BLaER1 (cell line): ENCODE data around the gene DPP4.
A peak's percentile ranks its signal among the peaks of the same experiment; 100 is the strongest.
"Not testable (repeated sequence)": the region's sequence is repeated elsewhere in the genome, so short reads cannot be mapped to it uniquely, and the experiment has no call there.

Source experiments
- H3K27ac ChIP-seq: shearing (Covaris generic); formaldehyde crosslinking; 2 replicates; pipeline ENCODE4 v1.8.1; 2022
- H3K27me3 ChIP-seq: shearing (Covaris generic); formaldehyde crosslinking; 2 replicates; pipeline ENCODE4 v1.8.1; 2022
- H3K36me3 ChIP-seq: shearing (Covaris generic); formaldehyde crosslinking; 2 replicates; pipeline ENCODE4 v1.8.1; 2022
- H3K4me1 ChIP-seq: shearing (Covaris generic); formaldehyde crosslinking; 2 replicates; pipeline ENCODE4 v1.8.1; 2022
- H3K4me2 ChIP-seq: shearing (Covaris generic); formaldehyde crosslinking; 2 replicates; pipeline ENCODE4 v1.8.1; 2022
- H3K4me3 ChIP-seq: shearing (Covaris generic); formaldehyde crosslinking; 2 replicates; pipeline ENCODE4 v1.8.1; 2022
- H3K9ac ChIP-seq: shearing (Covaris generic); formaldehyde crosslinking; 2 replicates; pipeline ENCODE4 v1.8.1; 2022
- H3K9me3 ChIP-seq: shearing (Covaris generic); formaldehyde crosslinking; 2 replicates; pipeline ENCODE4 v1.8.1; 2022
- H4K20me1 ChIP-seq: shearing (Covaris generic); formaldehyde crosslinking; 2 replicates; pipeline ENCODE4 v1.8.1; 2022
- Cebpa-rat ChIP-seq: shearing (Covaris generic); IDR thresholded peaks from 2 replicates; pipeline ENCODE4 v1.8.1; 2022

DPP4 gene

GRCh38 chr2:161972232-161972631 lies 101.8 kb downstream of the DPP4 start:
- H3K4me1 ChIP-seq: no peaks in the 10 kb centered on the region
- no peaks in the 10 kb centered on the region for H3K9me3 ChIP-seq
- H3K27ac ChIP-seq: no peak overlapping the region

DNA sequence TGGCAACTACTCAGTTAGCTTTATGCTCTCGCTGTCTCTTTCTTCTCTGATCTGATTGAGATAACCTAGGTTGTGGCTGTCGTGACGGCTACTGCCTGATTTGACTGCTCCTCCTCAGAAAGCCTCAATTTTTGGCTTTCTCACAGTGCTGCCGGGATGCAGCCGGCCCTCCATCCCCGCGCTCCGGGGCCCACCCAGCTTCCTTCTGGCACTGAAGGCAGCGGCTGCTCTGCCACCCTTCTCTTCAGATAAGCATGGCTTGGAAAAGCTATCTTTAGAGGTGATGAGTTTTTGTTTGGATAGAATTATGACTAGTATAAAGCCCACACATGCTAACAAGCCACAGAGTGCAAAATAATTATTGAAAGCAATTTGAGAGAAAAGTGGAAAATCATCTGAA lies 102.5 kb downstream of the DPP4 start:
- no peaks in the 10 kb centered on the region for H3K27me3 ChIP-seq
- no peaks in the 10 kb centered on the region for H3K36me3 ChIP-seq
- H3K27ac ChIP-seq: no peak overlapping the region
- H3K4me1 ChIP-seq: no peaks in the 10 kb centered on the region
- no peak for TF ChIP-seq Cebpa-rat
- H3K9me3 ChIP-seq: no peaks in the 10 kb centered on the region
- no peak overlapping the region for H3K4me2 ChIP-seq
- H4K20me1 ChIP-seq: no peaks in the 10 kb centered on the region
- H3K4me3 ChIP-seq: no peak overlapping the region
- no peak overlapping the region for H3K9ac ChIP-seq

More at GRCh38 chr2:161972232-161972631, 101.8 kb downstream of the DPP4 start:
- Histone ChIP-seq H3K4me2 (no peak overlapping the region), H3K27me3 (no peaks in the 10 kb centered on the region), H3K36me3 (no peaks in the 10 kb centered on the region), H4K20me1 (no peaks in the 10 kb centered on the region), H3K4me3 (no peak overlapping the region), H3K9ac (no peak overlapping the region)
- no peak for TF ChIP-seq Cebpa-rat

DNA sequence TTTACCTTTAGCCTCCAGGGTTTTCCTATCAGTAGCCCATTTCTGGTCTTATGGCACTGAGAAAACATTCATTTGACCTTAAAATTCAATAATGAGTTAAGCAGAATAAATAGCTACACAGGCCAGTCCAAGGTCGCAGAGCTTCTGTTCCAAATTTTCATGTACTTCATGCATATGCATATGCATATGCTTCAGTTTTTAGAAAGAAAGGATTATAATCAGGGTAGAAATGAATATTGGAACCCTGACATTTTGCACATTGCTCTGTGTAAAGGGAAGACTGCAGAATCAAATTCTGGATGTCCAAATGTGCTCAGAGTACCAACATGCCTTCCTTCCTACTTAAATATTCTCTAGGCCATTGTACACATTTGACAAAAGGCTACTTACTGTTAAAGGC lies 104.9 kb downstream of the DPP4 start:
- no peaks in the 10 kb centered on the region for H3K4me1 ChIP-seq
- H4K20me1 ChIP-seq: no peaks in the 10 kb centered on the region
- H3K27me3 ChIP-seq: no peaks in the 10 kb centered on the region
- no peak overlapping the region for H3K4me2 ChIP-seq
- no peak overlapping the region for H3K9ac ChIP-seq
- H3K27ac ChIP-seq: no peak overlapping the region
- no peaks in the 10 kb centered on the region for H3K36me3 ChIP-seq
- TF ChIP-seq Cebpa-rat: no peak
- no peak overlapping the region for H3K4me3 ChIP-seq
- H3K9me3 ChIP-seq: no peaks in the 10 kb centered on the region

DNA sequence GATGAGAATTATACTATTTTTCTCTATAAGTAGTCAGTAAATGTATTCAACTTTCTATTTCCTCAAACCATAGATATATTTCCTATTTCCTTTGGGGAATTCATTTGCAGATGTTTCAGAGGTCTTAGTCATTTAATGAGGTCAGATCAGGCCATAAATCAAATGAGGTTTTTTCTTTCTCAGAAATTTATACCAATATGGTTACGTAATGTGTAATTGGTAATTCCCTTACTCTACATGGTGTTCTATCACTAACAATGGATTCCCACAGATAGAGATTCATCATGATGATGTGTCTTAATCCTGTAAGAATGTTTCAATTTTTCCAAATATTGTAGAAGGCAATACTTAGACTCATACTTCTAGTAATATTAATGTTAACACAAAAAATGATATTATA lies 108.0 kb downstream of the DPP4 start:
- no peak overlapping the region for H3K4me2 ChIP-seq

DNA sequence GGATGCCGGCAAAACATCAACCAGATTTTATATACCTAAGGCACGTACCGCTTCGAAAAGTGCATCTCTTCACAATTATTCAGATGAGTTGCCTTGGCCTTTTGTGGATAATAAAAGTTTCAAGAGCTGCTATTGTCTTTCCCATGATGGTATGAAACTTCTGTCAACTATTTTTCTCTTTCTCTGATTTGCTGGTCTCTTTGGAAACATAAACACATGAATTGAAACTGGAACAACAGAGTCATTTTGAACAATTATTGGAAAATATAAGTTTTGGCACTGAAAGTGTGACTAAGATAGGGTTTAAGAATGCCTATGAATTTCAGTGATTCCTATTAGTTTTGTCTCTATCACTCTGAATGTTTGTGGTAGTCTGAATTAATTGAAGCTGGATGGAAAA lies 109.9 kb downstream of the DPP4 start:
- no peak overlapping the region for H3K27ac ChIP-seq
- no peaks in the 10 kb centered on the region for H3K4me1 ChIP-seq
- H3K9ac ChIP-seq: no peak overlapping the region
- H3K4me3 ChIP-seq: no peak overlapping the region
- H3K9me3 ChIP-seq: no peaks in the 10 kb centered on the region
- H3K36me3 ChIP-seq: no peaks in the 10 kb centered on the region
- H3K27me3 ChIP-seq: no peaks in the 10 kb centered on the region
- H4K20me1 ChIP-seq: no peaks in the 10 kb centered on the region
- H3K4me2 ChIP-seq: no peak overlapping the region
- TF ChIP-seq Cebpa-rat: no peak

More for the DNA sequence above, 108.0 kb downstream of the DPP4 start:
- Histone ChIP-seq H3K4me1 (no peaks in the 10 kb centered on the region), H3K27ac (no peak overlapping the region), H4K20me1 (no peaks in the 10 kb centered on the region), H3K36me3 (no peaks in the 10 kb centered on the region), H3K9ac (no peak overlapping the region), H3K9me3 (no peaks in the 10 kb centered on the region), H3K4me3 (no peak overlapping the region), H3K27me3 (no peaks in the 10 kb centered on the region)
- no peak for TF ChIP-seq Cebpa-rat

- H3K36me3 ChIP-seq: no peaks in the 10 kb centered on the region
- H3K4me2 ChIP-seq: no peak overlapping the region
- H3K27me3 ChIP-seq: no peaks in the 10 kb centered on the region
- no peak overlapping the region for H3K4me3 ChIP-seq
- no peak overlapping the region for H3K9ac ChIP-seq
- no peak for TF ChIP-seq Cebpa-rat
- no peaks in the 10 kb centered on the region for H3K9me3 ChIP-seq
- H4K20me1 ChIP-seq: no peaks in the 10 kb centered on the region
- H3K4me1 ChIP-seq: no peaks in the 10 kb centered on the region
- H3K27ac ChIP-seq: no peak overlapping the region
These were observed 111.9 kb downstream of the DPP4 start for GRCh38 chr2:161962160-161962559.

- Histone ChIP-seq H3K9ac (no peak overlapping the region), H3K9me3 (no peaks in the 10 kb centered on the region), H3K4me3 (no peak overlapping the region), H3K27ac (no peak overlapping the region), H4K20me1 (no peaks in the 10 kb centered on the region), H3K4me1 (no peaks in the 10 kb centered on the region), H3K4me2 (no peak overlapping the region), H3K27me3 (no peaks in the 10 kb centered on the region), H3K36me3 (no peaks in the 10 kb centered on the region)
- no peak for TF ChIP-seq Cebpa-rat
These were observed 113.0 kb downstream of the DPP4 start for GRCh38 chr2:161961061-161961460.

- no peaks in the 10 kb centered on the region for H3K36me3 ChIP-seq
- no peaks in the 10 kb centered on the region for H3K27me3 ChIP-seq
- no peak overlapping the region for H3K9ac ChIP-seq
- H4K20me1 ChIP-seq: no peaks in the 10 kb centered on the region
- no peak for TF ChIP-seq Cebpa-rat
- no peak overlapping the region for H3K4me2 ChIP-seq
- no peaks in the 10 kb centered on the region for H3K9me3 ChIP-seq
- peaks cover 9% of the 10 kb centered on the region; the same call in 1 of the 2 replicates for H3K4me1 ChIP-seq
- H3K27ac ChIP-seq: no peak overlapping the region
- no peak overlapping the region for H3K4me3 ChIP-seq
These were observed 117.3 kb downstream of the DPP4 start for GRCh38 chr2:161956738-161957137.

DNA sequence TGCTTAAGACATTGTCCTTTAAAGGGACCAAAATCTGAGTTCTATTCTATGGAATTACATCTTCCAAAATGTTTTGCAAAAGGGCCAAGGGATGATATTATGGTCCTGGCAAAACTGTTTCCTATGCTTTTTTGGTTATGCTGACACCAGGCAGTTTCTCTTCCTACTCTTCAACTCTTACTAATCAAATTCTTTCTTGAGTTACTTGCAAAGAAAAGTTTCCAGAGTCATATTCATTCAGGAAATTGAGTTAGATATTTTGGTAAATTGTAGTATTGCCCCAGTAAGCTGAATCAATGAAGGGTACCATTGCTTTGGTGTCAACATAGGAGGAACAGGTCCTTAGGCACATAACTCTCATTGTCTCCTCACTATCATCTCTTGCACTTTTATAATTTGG lies 118.8 kb downstream of the DPP4 start:
- Histone ChIP-seq H3K9me3 (no peaks in the 10 kb centered on the region), H3K4me3 (no peak overlapping the region), H3K27ac (no peak overlapping the region), H4K20me1 (no peaks in the 10 kb centered on the region), H3K9ac (no peak overlapping the region), H3K27me3 (no peaks in the 10 kb centered on the region), H3K36me3 (no peaks in the 10 kb centered on the region), H3K4me1 (peaks cover 9% of the 10 kb centered on the region; the same call in 1 of the 2 replicates), H3K4me2 (no peak overlapping the region)
- no peak for TF ChIP-seq Cebpa-rat

GRCh38 chr2:161954103-161954502 lies 119.9 kb downstream of the DPP4 start:
- Histone ChIP-seq H3K27me3 (no peaks in the 10 kb centered on the region), H3K36me3 (no peaks in the 10 kb centered on the region), H3K9ac (no peak overlapping the region), H3K27ac (no peak overlapping the region), H3K9me3 (no peaks in the 10 kb centered on the region), H3K4me1 (peaks cover 9% of the 10 kb centered on the region; the same call in 1 of the 2 replicates), H3K4me3 (no peak overlapping the region), H3K4me2 (peak overlapping the region; percentile 8; the same call in 1 of the 2 replicates), H4K20me1 (no peaks in the 10 kb centered on the region)
- TF ChIP-seq Cebpa-rat: no peak

- not testable (repeated sequence) for H3K27me3 ChIP-seq, H3K9ac ChIP-seq, H3K9me3 ChIP-seq, H3K36me3 ChIP-seq, H4K20me1 ChIP-seq, H3K4me3 ChIP-seq, H3K4me1 ChIP-seq, H3K4me2 ChIP-seq, H3K27ac ChIP-seq
These were observed 120.6 kb downstream of the DPP4 start for GRCh38 chr2:161953367-161953766.
